GM12878 (cell line): ENCODE results near the gene ADH1A.

Source experiments
- CHD1 ChIP-seq: IDR thresholded peaks from 2 replicates; pipeline ENCODE4 v1.6.1; 2012; ENCODE audit warnings: low read depth, low read length, improper control_type of control experiment
- CREB1 ChIP-seq: IDR thresholded peaks from 2 replicates; pipeline ENCODE4 v1.6.1; 2012; ENCODE audit warnings: low read depth, mild to moderate bottlenecking, inconsistent platforms
- EP300 ChIP-seq, 2 experiments: fragments of 150-350 bp in 1 of 2; IDR thresholded peaks; 2 replicates each; pipeline ENCODE4 v1.6.1; 2011 to 2012; ENCODE audit warnings: low read depth in 2 of 2, low read length in 2 of 2, borderline replicate concordance in 1 of 2, improper control_type of control experiment in 1 of 2, inconsistent platforms in 1 of 2; ENCODE audit not compliant: control insufficient read depth in 1 of 2
- ETV6 ChIP-seq, 2 experiments: fragments of 450-650 bp in 1 of 2; IDR thresholded peaks in 1 of 2; conservative IDR thresholded peaks in 1 of 2; 2 replicates each; pipeline ENCODE4 v1.6.1; 2014; ENCODE audit warnings: antibody characterized with exemption in 1 of 2, borderline replicate concordance in 1 of 2, low read depth in 1 of 2, mild to moderate bottlenecking in 1 of 2, moderate library complexity in 1 of 2
- IRF3 ChIP-seq: fragments of 450-650 bp; IDR thresholded peaks from 2 replicates; pipeline ENCODE4 v1.6.1; 2014; ENCODE audit warnings: mild to moderate bottlenecking
- MXI1 ChIP-seq: fragments of 150-350 bp; IDR thresholded peaks from 2 replicates; pipeline ENCODE4 v1.6.1; 2011; ENCODE audit warnings: low read depth, mild to moderate bottlenecking, inconsistent platforms, low read length, improper control_type of control experiment
- POLR2A ChIP-seq: IDR thresholded peaks from 2 replicates; pipeline ENCODE4 v1.6.1; 2011; ENCODE audit warnings: low read depth, mild to moderate bottlenecking, low read length
- TF ChIP-seq, protein P1 (sequence below), 3 experiments: IDR thresholded peaks in 2 of 3; conservative IDR thresholded peaks in 1 of 3; 2 replicates each; pipeline ENCODE4 v1.5.1; 2011; ENCODE audit warnings: low read depth in 3 of 3, low read length in 3 of 3, mild to moderate bottlenecking in 3 of 3, control low read depth in 2 of 3, moderate library complexity in 2 of 3, inconsistent platforms in 1 of 3, mixed read lengths in 1 of 3; ENCODE audit not compliant: control insufficient read depth in 2 of 3, insufficient read depth in 1 of 3; ENCODE audit errors: extremely low read depth in 1 of 3

GRCh38 chr4:99323756-99324155 lies 33.0 kb upstream of the ADH1A start:
- TF ChIP-seq CREB1 (no peak), EP300 (IDR thresholded peaks at IDR 0.05; ENCODE audit: borderline replicate concordance in 1 of 2, control insufficient read depth in 1 of 2, low read depth in 2 of 2, low read length in 2 of 2) (no peak), POLR2A (no peak), MXI1 (no peak), CHD1 (no peak), ETV6 (conservative IDR thresholded peaks at IDR 0.05 in 1 of 2, IDR thresholded peaks at IDR 0.05 in 1 of 2; ENCODE audit: borderline replicate concordance in 1 of 2, low read depth in 1 of 2) (no peak), IRF3 (no peak)
- TF ChIP-seq, protein P1, sequence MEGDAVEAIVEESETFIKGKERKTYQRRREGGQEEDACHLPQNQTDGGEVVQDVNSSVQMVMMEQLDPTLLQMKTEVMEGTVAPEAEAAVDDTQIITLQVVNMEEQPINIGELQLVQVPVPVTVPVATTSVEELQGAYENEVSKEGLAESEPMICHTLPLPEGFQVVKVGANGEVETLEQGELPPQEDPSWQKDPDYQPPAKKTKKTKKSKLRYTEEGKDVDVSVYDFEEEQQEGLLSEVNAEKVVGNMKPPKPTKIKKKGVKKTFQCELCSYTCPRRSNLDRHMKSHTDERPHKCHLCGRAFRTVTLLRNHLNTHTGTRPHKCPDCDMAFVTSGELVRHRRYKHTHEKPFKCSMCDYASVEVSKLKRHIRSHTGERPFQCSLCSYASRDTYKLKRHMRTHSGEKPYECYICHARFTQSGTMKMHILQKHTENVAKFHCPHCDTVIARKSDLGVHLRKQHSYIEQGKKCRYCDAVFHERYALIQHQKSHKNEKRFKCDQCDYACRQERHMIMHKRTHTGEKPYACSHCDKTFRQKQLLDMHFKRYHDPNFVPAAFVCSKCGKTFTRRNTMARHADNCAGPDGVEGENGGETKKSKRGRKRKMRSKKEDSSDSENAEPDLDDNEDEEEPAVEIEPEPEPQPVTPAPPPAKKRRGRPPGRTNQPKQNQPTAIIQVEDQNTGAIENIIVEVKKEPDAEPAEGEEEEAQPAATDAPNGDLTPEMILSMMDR (IDR thresholded peaks at IDR 0.05 in 2 of 3, conservative IDR thresholded peaks at IDR 0.05 in 1 of 3; ENCODE audit: control insufficient read depth in 2 of 3, extremely low read depth in 1 of 3, insufficient read depth in 1 of 3, low read depth in 3 of 3, low read length in 3 of 3): no peak
